IPS-NIHi7 (cell line): ENCODE data around the gene BRSK1.
A peak's percentile ranks its signal among the peaks of the same experiment; 100 is the strongest.

Experiments used
- DNase-seq: peaks from one replicate; pipeline ENCODE4 v3.0.0; 2012; ENCODE audit warnings: mixed read lengths; ENCODE audit errors: extremely low spot score

BRSK1 gene

GRCh38 chr19:55352549-55353145 lies 68.8 kb downstream of the BRSK1 start:
- no peak for DNase-seq

DNA sequence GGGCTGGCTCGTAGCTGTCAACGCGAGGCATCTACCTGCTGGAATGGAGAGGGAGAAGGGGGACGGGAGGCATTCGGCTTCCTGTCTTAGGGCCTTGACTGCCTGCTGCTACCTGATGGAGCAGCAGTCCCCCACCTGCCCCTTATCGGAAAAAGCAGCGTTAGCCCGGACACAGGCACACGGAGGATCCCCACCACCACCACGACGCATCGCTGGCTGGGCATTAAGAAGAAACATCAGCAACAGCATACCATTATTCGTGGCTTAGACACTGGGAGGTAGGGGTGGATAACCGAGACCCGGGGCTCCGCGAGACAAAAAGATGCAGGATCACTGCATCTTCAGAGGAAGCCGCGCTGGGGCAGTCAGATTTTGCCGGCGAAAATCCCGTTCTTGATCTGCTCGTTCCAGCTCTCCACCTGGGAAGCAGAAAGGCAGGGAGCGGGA lies 69.6 kb downstream of the BRSK1 start:
- no peak for DNase-seq

GRCh38 chr19:55353803-55354697 lies 70.3 kb downstream of the BRSK1 start:
- DNase-seq = peak; percentile 91

GRCh38 chr19:55354698-55355212 lies 71.0 kb downstream of the BRSK1 start, which contains the start of gene COX6B2:
TSS of gene COX6B2 (minus strand) at chr19:55354719. CDS start at chr19:55354521, 198 bp downstream.
- no peak for DNase-seq

DNA sequence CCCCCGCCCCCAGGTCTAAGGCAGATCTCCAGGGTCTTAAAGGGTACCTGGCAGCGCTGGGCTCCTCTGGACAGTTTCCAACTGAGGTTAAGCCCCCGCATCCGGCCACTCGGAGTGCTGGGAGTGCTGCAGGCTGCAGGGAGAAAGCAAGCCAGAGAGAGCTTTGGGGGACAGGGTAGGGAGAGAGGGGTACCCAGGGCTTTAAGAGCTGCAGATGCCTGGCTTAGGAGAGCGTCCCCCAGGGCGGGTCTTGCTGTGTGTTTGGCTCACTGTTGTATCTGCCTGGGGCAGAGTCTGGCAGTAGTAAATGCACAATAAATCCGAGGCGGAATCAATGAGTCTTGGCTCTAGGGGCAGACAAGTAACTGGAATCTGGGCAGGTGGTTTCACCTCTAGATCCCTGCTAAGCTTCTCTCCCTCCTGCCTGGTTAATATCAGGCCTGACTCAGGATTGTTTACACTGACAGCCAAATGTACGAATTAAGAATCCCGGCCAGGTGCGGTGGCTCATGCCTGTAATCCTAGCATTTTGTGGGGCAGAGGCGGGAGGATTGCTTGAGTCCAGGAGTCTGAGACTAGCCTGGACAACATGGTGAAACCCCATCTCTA lies 71.5 kb downstream of the BRSK1 start:
- no peak for DNase-seq

GRCh38 chr19:55358493-55358892 lies 74.7 kb downstream of the BRSK1 start:
- no peak for DNase-seq

DNA sequence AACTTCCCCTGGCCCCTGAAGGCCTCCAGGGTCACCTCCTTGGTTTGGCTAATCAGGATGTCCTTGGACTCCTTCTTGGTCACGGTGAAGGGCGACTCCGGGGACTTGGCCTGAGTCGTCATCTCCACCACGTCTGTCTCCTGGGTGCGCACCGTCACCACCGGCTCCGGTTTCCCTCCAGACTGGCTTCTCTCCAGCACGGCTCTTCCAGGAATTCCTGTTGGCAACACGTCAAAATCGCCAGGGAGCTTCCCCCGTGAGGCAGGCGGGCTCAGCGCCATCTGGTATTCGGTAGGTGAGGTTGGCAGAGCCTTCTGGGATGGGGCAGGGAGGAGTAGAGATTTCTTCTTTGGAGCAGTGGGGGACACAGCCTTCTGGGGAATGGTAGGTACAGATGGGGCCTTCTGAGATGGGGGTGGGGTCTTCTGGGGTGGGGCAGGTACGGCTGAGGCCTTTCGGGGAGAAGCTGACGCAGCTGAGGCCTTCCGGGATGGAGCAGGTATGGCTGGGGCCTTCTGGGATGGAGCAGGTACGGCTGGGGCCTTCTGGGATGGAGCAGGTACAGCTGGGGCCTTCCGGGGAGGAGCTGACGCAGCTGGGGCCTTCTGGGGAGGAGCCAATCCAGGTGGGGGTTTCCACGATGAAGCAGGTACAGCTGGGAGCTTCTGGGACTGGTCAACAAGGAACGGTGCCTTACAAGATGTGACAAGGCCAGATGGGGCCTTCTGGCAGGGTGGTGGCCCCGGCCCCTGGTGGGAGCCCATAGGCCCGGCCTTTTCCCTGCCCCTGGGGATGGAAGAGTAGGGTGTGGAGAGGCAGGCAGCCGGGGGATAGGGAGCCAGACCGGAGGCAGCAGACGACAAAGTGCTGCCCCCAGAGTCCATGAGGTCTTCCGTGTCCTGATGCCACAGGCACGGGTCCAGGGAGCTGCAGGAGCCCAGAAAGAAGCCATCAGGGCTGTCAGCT lies 75.4 kb downstream of the BRSK1 start:
- no peak for DNase-seq

- no peak for DNase-seq
Observed at GRCh38 chr19:55360902-55361301, 77.1 kb downstream of the BRSK1 start.
